B cell (primary cell): ENCODE data around the gene SNRNP70. TPM values are rescaled to one million over a fixed set of nuclear protein-coding genes. Genes with fewer than 3 reads are reported as not detected.

Experiments used
- ATAC-seq: fragments of 200-7000 bp; cut with Tn5 transposase; one replicate; pipeline ENCODE4 v1.10.0; 2021; ENCODE audit warnings: low read depth, mild to moderate bottlenecking, moderate number of reproducible peaks, moderate library complexity
- CTCF ChIA-PET: fragments of 350-600 bp; sonication (Branson Sonifier 250); formaldehyde crosslinking; loops from one replicate; lab custom pipeline; 2021; ENCODE audit warnings: antibody characterized with exemption, inconsistent platforms; lab: Charles Lee
- POLR2A ChIA-PET: fragments of 350-600 bp; sonication (Branson Sonifier 250); formaldehyde crosslinking; loops from one replicate; lab custom pipeline; 2021; ENCODE audit warnings: antibody characterized with exemption; lab: Charles Lee
- DNase-seq: peaks from one replicate; pipeline ENCODE4 v3.0.0; 2013
- H2AFZ ChIP-seq: 2 replicates; pipeline ENCODE4 v1.6.1; 2012; ENCODE audit warnings: mild to moderate bottlenecking, low read depth, low read length; ENCODE audit not compliant: insufficient read depth, poor library complexity, severe bottlenecking
- H3K27ac ChIP-seq, 2 donors: 1 replicate in 1 of 2; 2 replicates in 1 of 2; pipeline ENCODE4 v1.5.1; 2012 to 2013; ENCODE audit warnings: low read length in 2 of 2, mild to moderate bottlenecking in 2 of 2, moderate library complexity in 1 of 2
- H3K27me3 ChIP-seq, 4 experiments: fragments of 200-600 bp in 1 of 4; sonication (generic) in 1 of 4; replicated peaks in 1 of 4; 1 replicate in 2 of 4; 2 replicates in 2 of 4; pipeline versions ENCODE4 v1.6.1 to v1.7.0; 2013 to 2016; ENCODE audit warnings: low read length in 3 of 4, mild to moderate bottlenecking in 2 of 4, mixed read lengths in 1 of 4, moderate library complexity in 1 of 4; ENCODE audit not compliant: insufficient read depth in 4 of 4, control insufficient read depth in 3 of 4; ENCODE audit errors: control extremely low read depth in 1 of 4
- H3K36me3 ChIP-seq, 2 experiments: replicated peaks in 1 of 2; 1 replicate in 1 of 2; 2 replicates in 1 of 2; pipeline versions ENCODE4 v1.6.1 to v1.7.1; 2013; ENCODE audit warnings: low read length in 1 of 2; ENCODE audit not compliant: insufficient read depth in 2 of 2, control insufficient read depth in 1 of 2; ENCODE audit errors: control extremely low read depth in 1 of 2, extremely low read depth in 1 of 2
- H3K4me1 ChIP-seq, 2 donors: fragments of 200-600 bp in 1 of 2; sonication (generic) in 1 of 2; 1 replicate in 1 of 2; 2 replicates in 1 of 2; pipeline versions ENCODE4 v1.5.1 to v1.6.1; 2013 to 2017; ENCODE audit warnings: low read length in 2 of 2; ENCODE audit not compliant: control insufficient read depth in 2 of 2, insufficient read depth in 2 of 2
- H3K4me2 ChIP-seq: replicated peaks from 2 replicates; pipeline ENCODE3; 2012; ENCODE audit warnings: mild to moderate bottlenecking, low read depth, low read length; ENCODE audit not compliant: poor library complexity, severe bottlenecking
- H3K4me3 ChIP-seq, 5 experiments: fragments of 200-600 bp in 1 of 5; sonication (generic) in 1 of 5; 1 replicate in 3 of 5; 2 replicates in 2 of 5; pipeline versions ENCODE4 v1.5.1 to v1.7.0; 2011 to 2016; ENCODE audit warnings: low read length in 4 of 5, mild to moderate bottlenecking in 4 of 5, low read depth in 2 of 5, control low read depth in 1 of 5, moderate library complexity in 1 of 5; ENCODE audit not compliant: insufficient read depth in 1 of 5; ENCODE audit errors: control extremely low read depth in 1 of 5, extremely low read depth in 1 of 5
- H3K79me2 ChIP-seq: fragments of 200-600 bp; sonication (generic); one replicate; pipeline ENCODE4 v1.6.0; 2016; ENCODE audit warnings: low read length; ENCODE audit not compliant: control insufficient read depth, insufficient read depth
- H3K9ac ChIP-seq: fragments of 200-600 bp; sonication (generic); 2 replicates; pipeline ENCODE4 v1.6.1; 2017; ENCODE audit warnings: mild to moderate bottlenecking, low read length, moderate library complexity
- H3K9me3 ChIP-seq, 3 donors: one replicate each; pipeline versions ENCODE4 v1.6.1 to v1.7.1; 2013; ENCODE audit warnings: low read length in 2 of 3; ENCODE audit not compliant: control insufficient read depth in 2 of 3, insufficient read depth in 1 of 3; ENCODE audit errors: control extremely low read depth in 1 of 3
- H4K20me1 ChIP-seq: 2 replicates; pipeline ENCODE4 v1.6.0; 2012; ENCODE audit warnings: mild to moderate bottlenecking, low read length; ENCODE audit not compliant: insufficient read depth, control insufficient read depth, poor library complexity, severe bottlenecking
- H3K27ac Mint-ChIP-seq: one replicate; pipeline ENCODE4 v1.8.0; 2021; ENCODE audit warnings: mixed read lengths
- H3K27me3 Mint-ChIP-seq: one replicate; pipeline ENCODE4 v1.8.0; 2021; ENCODE audit warnings: mixed read lengths
- H3K4me1 Mint-ChIP-seq: one replicate; pipeline ENCODE4 v1.8.0; 2021; ENCODE audit warnings: mixed read lengths
- H3K4me3 Mint-ChIP-seq: one replicate; pipeline ENCODE4 v1.8.0; 2021; ENCODE audit warnings: mixed read lengths
- H3K9me3 Mint-ChIP-seq: one replicate; pipeline ENCODE4 v1.8.0; 2022; ENCODE audit warnings: mixed read lengths; ENCODE audit not compliant: insufficient read depth
- EZH2 ChIP-seq: IDR thresholded peaks from 2 replicates; pipeline ENCODE4 v1.6.1; 2012; ENCODE audit warnings: borderline replicate concordance, low read depth, mild to moderate bottlenecking, moderate library complexity, low read length; ENCODE audit not compliant: insufficient read depth, poor library complexity, severe bottlenecking
- WGBS: methylation state at CpG from one replicate; pipeline ENCODE4 v1.1.5; 2013; ENCODE audit warnings: missing lambda C conversion rate; ENCODE audit not compliant: insufficient coverage; 5-methylcytosine and 5-hydroxymethylcytosine counted together
- intact Hi-C: fragments of 100-400 bp; cut with micrococcal nuclease; formaldehyde crosslinking; loops from one replicate; pipeline ENCODE4 v1.10.0; 2022
- polyA plus RNA-seq: library from polyadenylated mRNA; depleted of rRNA; stranded (reverse); fragments of >200 nt; gene quantifications from 2 replicates; pipeline ENCODE4 v1.2.3, GENCODE V29; 2012
- total RNA-seq, 2 donors: library from RNA; stranded (reverse); fragments of 120-200 nt in 1 of 2; gene quantifications; 1 replicate in 1 of 2; 2 replicates in 1 of 2; pipeline versions ENCODE4 v1.2.3 to v1.2.4, GENCODE V29; 2013 to 2022
- TF ChIP-seq, protein P1 (sequence below): fragments of 200-600 bp; IDR thresholded peaks from one replicate; pipeline ENCODE4 v1.8.0; 2022; ENCODE audit warnings: antibody characterized with exemption, mild to moderate bottlenecking

SNRNP70 gene
- total and polyA plus RNA-seq, 2 donors (not counting 1 experiment from before 2014, with no cell fraction given) = 598 to 954 TPM

DNA sequence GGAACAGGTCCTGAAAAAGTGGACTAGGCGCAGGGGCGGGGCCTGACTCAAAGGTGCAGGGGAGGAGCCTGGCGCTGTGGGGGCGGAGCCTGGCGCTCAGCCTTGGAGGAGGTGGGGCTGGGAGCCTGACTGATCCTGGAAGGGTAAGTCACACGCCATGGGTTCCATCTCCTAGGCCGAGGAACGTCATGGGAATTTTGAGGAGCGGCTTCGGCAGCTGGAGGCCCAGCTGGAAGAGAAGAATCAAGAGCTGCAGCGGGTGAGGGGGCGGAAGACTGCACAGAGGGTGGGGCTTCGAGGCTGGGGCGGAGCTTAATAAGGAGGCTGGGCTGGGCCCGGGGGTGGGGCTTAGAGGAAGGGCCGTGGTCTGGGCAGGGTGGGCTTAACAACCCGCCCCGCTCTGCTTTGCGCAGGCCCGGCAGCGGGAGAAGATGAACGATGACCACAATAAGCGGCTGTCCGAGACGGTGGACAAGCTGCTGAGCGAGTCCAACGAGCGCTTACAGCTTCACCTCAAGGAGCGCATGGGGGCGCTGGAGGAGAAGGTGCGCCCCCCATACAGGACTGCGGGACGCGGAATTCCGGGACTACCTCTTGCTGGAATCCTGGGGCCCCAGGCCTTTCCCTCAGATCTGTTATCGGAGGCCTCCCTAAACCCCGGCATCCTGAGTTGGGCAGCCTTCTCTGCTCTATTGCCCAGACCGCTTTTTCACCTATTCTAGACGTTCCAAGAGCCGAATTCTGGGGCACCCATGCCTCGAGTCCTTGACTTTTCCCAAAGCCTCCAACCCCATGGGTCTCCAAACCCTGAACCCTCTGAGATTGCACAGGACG, 48.6 kb downstream of the SNRNP70 start:
- TF ChIP-seq EZH2 = no peak
- TF ChIP-seq, protein P1, sequence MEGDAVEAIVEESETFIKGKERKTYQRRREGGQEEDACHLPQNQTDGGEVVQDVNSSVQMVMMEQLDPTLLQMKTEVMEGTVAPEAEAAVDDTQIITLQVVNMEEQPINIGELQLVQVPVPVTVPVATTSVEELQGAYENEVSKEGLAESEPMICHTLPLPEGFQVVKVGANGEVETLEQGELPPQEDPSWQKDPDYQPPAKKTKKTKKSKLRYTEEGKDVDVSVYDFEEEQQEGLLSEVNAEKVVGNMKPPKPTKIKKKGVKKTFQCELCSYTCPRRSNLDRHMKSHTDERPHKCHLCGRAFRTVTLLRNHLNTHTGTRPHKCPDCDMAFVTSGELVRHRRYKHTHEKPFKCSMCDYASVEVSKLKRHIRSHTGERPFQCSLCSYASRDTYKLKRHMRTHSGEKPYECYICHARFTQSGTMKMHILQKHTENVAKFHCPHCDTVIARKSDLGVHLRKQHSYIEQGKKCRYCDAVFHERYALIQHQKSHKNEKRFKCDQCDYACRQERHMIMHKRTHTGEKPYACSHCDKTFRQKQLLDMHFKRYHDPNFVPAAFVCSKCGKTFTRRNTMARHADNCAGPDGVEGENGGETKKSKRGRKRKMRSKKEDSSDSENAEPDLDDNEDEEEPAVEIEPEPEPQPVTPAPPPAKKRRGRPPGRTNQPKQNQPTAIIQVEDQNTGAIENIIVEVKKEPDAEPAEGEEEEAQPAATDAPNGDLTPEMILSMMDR = no peak
- Histone ChIP-seq H3K27ac (no peak overlapping the region), H3K79me2 (no peaks in the 10 kb centered on the region), H3K27me3 (peaks cover 0 to 35% (median 7%) of the 10 kb centered on the region in 4 experiments), H4K20me1 (no peaks in the 10 kb centered on the region), H3K4me3 (peak overlapping the region in 2 of 5 experiments; percentile 25 to 43), H3K36me3 (no peaks in the 10 kb centered on the region), H3K9ac (peak overlapping the region; percentile 26), H2AFZ (peak overlapping the region; percentile 36), H3K9me3 (peaks cover 0 to 40% (median 2%) of the 10 kb centered on the region in 3 donors), H3K4me2 (peak overlapping the region; percentile 66), H3K4me1 (peaks cover 6 to 11% of the 10 kb centered on the region in 2 donors)
- intact Hi-C loops = no loop called here
- ATAC-seq = peak; percentile 60
- Mint-ChIP-seq H3K27me3 (peaks cover 36% of the 10 kb centered on the region), H3K4me3 (peak overlapping the region; percentile 56), H3K9me3 (no peaks in the 10 kb centered on the region), H3K27ac (no peak overlapping the region), H3K4me1 (peaks cover 11% of the 10 kb centered on the region)
- ChIA-PET CTCF (interaction anchor here (0.5 to 1.6 kb wide), 5 partner anchors 13 to 51 kb away, joined by 3 to 4 read pairs (median 4); partner anchors contain the start of gene LIN7B), POLR2A (no interaction called here)
- WGBS = 39% methylated on average over 41 of the region's 42 CpGs
- DNase-seq = peak; percentile 55

DNA sequence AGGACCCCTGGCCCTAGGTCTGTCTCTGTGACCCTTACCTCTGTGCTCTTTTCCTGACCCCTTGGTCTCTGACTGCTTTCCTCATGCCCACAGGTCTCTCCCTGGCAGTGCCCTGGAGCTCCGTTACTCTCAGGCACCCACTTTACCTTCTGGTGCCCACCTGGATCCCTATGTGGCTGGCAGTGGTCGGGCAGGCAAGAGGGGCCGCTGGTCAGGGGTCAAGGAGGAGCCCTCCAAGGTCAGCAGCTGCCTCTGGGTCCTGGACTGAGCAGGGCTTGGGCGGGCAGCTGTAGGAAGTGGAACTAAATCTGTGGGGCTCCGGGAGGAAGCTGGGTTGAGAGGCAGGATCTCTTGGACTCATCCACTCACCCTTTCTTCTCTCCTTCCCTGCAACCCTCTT, 50.4 kb downstream of the SNRNP70 start:
- H3K4me3 Mint-ChIP-seq = no peak overlapping the region
- Histone ChIP-seq H2AFZ (no peak overlapping the region), H3K27me3 (peaks cover 0 to 35% (median 7%) of the 10 kb centered on the region in 4 experiments), H3K4me2 (no peak overlapping the region), H3K36me3 (no peaks in the 10 kb centered on the region), H3K9ac (no peak overlapping the region), H4K20me1 (no peaks in the 10 kb centered on the region), H3K27ac (no peak overlapping the region), H3K9me3 (peaks cover 0 to 25% (median 2%) of the 10 kb centered on the region in 3 donors), H3K4me3 (no peak overlapping the region), H3K4me1 (peaks cover 6 to 11% of the 10 kb centered on the region in 2 donors), H3K79me2 (no peaks in the 10 kb centered on the region)
- TF ChIP-seq, protein P1 = no peak
- no peak for TF ChIP-seq EZH2
- POLR2A ChIA-PET = no interaction called here
- DNase-seq = no peak
- peaks cover 9% of the 10 kb centered on the region for H3K4me1 Mint-ChIP-seq
- CTCF ChIA-PET = no interaction called here
- H3K27me3 Mint-ChIP-seq = peaks cover 36% of the 10 kb centered on the region
- 95% methylated on average over 3 of the region's 5 CpGs for WGBS
- intact Hi-C loops = no loop called here
- no peak for ATAC-seq
- H3K9me3 Mint-ChIP-seq = no peaks in the 10 kb centered on the region
- no peak overlapping the region for H3K27ac Mint-ChIP-seq
